ENCODE data around the gene KAT14. TPM values are rescaled to one million over a fixed set of nuclear protein-coding genes. Genes with fewer than 3 reads are reported as not detected.
"Not testable (repeated sequence)": the region's sequence is repeated elsewhere in the genome, so short reads cannot be mapped to it uniquely, and the experiment has no call there.

The KAT14 gene, protein sequence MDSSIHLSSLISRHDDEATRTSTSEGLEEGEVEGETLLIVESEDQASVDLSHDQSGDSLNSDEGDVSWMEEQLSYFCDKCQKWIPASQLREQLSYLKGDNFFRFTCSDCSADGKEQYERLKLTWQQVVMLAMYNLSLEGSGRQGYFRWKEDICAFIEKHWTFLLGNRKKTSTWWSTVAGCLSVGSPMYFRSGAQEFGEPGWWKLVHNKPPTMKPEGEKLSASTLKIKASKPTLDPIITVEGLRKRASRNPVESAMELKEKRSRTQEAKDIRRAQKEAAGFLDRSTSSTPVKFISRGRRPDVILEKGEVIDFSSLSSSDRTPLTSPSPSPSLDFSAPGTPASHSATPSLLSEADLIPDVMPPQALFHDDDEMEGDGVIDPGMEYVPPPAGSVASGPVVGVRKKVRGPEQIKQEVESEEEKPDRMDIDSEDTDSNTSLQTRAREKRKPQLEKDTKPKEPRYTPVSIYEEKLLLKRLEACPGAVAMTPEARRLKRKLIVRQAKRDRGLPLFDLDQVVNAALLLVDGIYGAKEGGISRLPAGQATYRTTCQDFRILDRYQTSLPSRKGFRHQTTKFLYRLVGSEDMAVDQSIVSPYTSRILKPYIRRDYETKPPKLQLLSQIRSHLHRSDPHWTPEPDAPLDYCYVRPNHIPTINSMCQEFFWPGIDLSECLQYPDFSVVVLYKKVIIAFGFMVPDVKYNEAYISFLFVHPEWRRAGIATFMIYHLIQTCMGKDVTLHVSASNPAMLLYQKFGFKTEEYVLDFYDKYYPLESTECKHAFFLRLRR
- total RNA-seq (2014; rRNA removed) (10.8 and 12.5 TPM in 2 replicates), Bru-seq, nascent RNA (percentile 72 among the genes with signal in this experiment), BruChase-seq, experiment 1, labeled RNA remaining after a 6-hour chase (percentile 72 among the genes with signal in this experiment), BruChase-seq, experiment 2, labeled RNA remaining after a 2-hour chase (percentile 69 among the genes with signal in this experiment)
- long read RNA-seq, transcript KAT14-203 (2 exons, 949 nt) = major isoform, 5 of 72 reads
- long read RNA-seq, partial matches to known transcripts = 6 of 72 reads
- long read RNA-seq, other reads (novel, unspliced or antisense) = 57 of 72 reads

- TSS peak; percentile 84 for BruUV-seq (replicated peaks)
- POLR2A ChIA-PET (ENCODE audit: unreplicated experiment) = interaction anchor here (0.5 to 0.6 kb wide), 2 partner anchors 150 to 193 kb away, joined by 3 to 5 read pairs; no protein-coding TSS in a partner anchor
- TF ChIP-seq EZH2phosphoT487 (IDR thresholded peaks at IDR 0.05; ENCODE audit: borderline replicate concordance, low read length) = no peak
- no peak for TF ChIP-seq EZH2 (IDR thresholded peaks at IDR 0.05; ENCODE audit: low read length, unreplicated experiment)
- no peak for TF ChIP-seq CTCF (conservative IDR thresholded peaks at IDR 0.05; ENCODE audit: low read depth, low read length)
Measured at GRCh38 chr20:18137412-18138265, at the start of gene KAT14, which contains the start of gene PET117. TSS of gene KAT14 (plus strand) at chr20:18137863. CDS start at chr20:18142661, 4,798 bp downstream. TSS of gene PET117 (plus strand) at chr20:18137863. CDS start at chr20:18137956, 93 bp downstream.

GRCh38 chr20:18088298-18088697 is 49.4 kb upstream of the KAT14 start:
- ATAC-seq; BruUV-seq (replicated peaks); H4K20me1 ChIP-seq (ENCODE audit: low read length); H3K4me2 ChIP-seq (ENCODE audit: low read length); H3K36me3 ChIP-seq (ENCODE audit: low read depth, low read length); H3K27me3 ChIP-seq (ENCODE audit: low read length); CTCF ChIA-PET; H3K4me1 ChIP-seq (ENCODE audit: insufficient read depth, low read length); H3K9me3 ChIP-seq (ENCODE audit: low read length); H3K9me2 ChIP-seq (replicated peaks; ENCODE audit: low read length); DNase-seq; POLR2A ChIA-PET (ENCODE audit: unreplicated experiment); H3K79me2 ChIP-seq (ENCODE audit: low read length); H3K9ac ChIP-seq (ENCODE audit: low read length); H2AFZ ChIP-seq (ENCODE audit: low read length); H3K4me3 ChIP-seq (ENCODE audit: low read length); H3K27ac ChIP-seq (ENCODE audit: low read length); H3F3A ChIP-seq (ENCODE audit: low read length, unreplicated experiment); intact Hi-C loops (cut with micrococcal nuclease): not testable (repeated sequence)

More at GRCh38 chr20:18137412-18138265, at the start of gene KAT14, which contains the start of gene PET117:
- DNase-seq (peak; percentile 95), ATAC-seq (peak; percentile 88)
- Histone ChIP-seq H3K9ac (ENCODE audit: low read length) (peak within 1 kb of the TSS; percentile 97), H4K20me1 (ENCODE audit: low read length) (0 out of 2 replicates have a peak, but pooled peaks cover 6% of the 10 kb centered on the region), H3K4me3 (ENCODE audit: low read length) (peak within 1 kb of the TSS; percentile 92), H3K79me2 (ENCODE audit: low read length) (peaks cover 43% of the 10 kb centered on the region), H3K9me3 (ENCODE audit: low read length) (no peaks in the 10 kb centered on the region), H3K4me1 (ENCODE audit: insufficient read depth, low read length) (peaks cover 33% of the 10 kb centered on the region), H3K36me3 (ENCODE audit: low read depth, low read length) (0 out of 2 replicates have a peak, but pooled peaks cover 9% of the 10 kb centered on the region), H3K27ac (ENCODE audit: low read length) (peak within 1 kb of the TSS; percentile 69), H3K4me2 (ENCODE audit: low read length) (peak within 1 kb of the TSS; percentile 98), H3K27me3 (ENCODE audit: low read length) (no peaks in the 10 kb centered on the region), H3K9me2 (replicated peaks; ENCODE audit: low read length) (no peaks in the 10 kb centered on the region), H2AFZ (ENCODE audit: low read length) (peak within 1 kb of the TSS; percentile 100), H3F3A (ENCODE audit: low read length, unreplicated experiment) (no peaks in the 10 kb centered on the region)
- CTCF ChIA-PET = no interaction called here
- intact Hi-C loops (cut with micrococcal nuclease) = loop anchor here (2.0 kb wide), 4 partner anchors 79 to 151 kb away; partner anchors contain the start of gene ZNF133

- H3K9me2 ChIP-seq (replicated peaks; ENCODE audit: low read length); CTCF ChIA-PET; H3K9me3 ChIP-seq (ENCODE audit: low read length); DNase-seq; H3F3A ChIP-seq (ENCODE audit: low read length, unreplicated experiment); H4K20me1 ChIP-seq (ENCODE audit: low read length); ATAC-seq; H3K4me1 ChIP-seq (ENCODE audit: insufficient read depth, low read length); intact Hi-C loops (cut with micrococcal nuclease); H3K79me2 ChIP-seq (ENCODE audit: low read length); H3K27me3 ChIP-seq (ENCODE audit: low read length); H3K4me3 ChIP-seq (ENCODE audit: low read length); POLR2A ChIA-PET (ENCODE audit: unreplicated experiment); H3K4me2 ChIP-seq (ENCODE audit: low read length); H2AFZ ChIP-seq (ENCODE audit: low read length); H3K27ac ChIP-seq (ENCODE audit: low read length); H3K36me3 ChIP-seq (ENCODE audit: low read depth, low read length); H3K9ac ChIP-seq (ENCODE audit: low read length); BruUV-seq (replicated peaks): not testable (repeated sequence)
Measured at GRCh38 chr20:18088841-18089240, 48.8 kb upstream of the KAT14 start.
